Measurements from ENCODE around the gene OR2T3. TPM values are rescaled to one million over a fixed set of nuclear protein-coding genes. Genes with fewer than 3 reads are reported as not detected.
"Not testable (repeated sequence)": the region's sequence is repeated elsewhere in the genome, so short reads cannot be mapped to it uniquely, and the experiment has no call there.

Gene OR2T3
- total and polyA plus RNA-seq, 2 of the 13 experiments (the other 11 are each of a cell fraction or from before 2014, with no cell fraction given), result not detected

- H3K4me1 ChIP-seq (ENCODE audit: insufficient read depth, low read length); H3K36me3 ChIP-seq (replicated peaks in 1 of 2; ENCODE audit: control insufficient read depth in 1 of 2, insufficient read depth in 2 of 2, low read length in 2 of 2); BruUV-seq (replicated peaks); H3K9ac ChIP-seq (ENCODE audit: insufficient read depth, low read depth, low read length); ATAC-seq; H3K79me2 ChIP-seq (ENCODE audit: insufficient read depth, low read length); H3K27ac ChIP-seq (ENCODE audit: extremely low read length, insufficient read depth, low read length); POLR2A ChIA-PET; CTCF ChIA-PET (ENCODE audit: low intra/inter-chr PET ratio, low total read pairs); H4K20me1 ChIP-seq (ENCODE audit: insufficient read depth, low read length); H3K9me3 ChIP-seq (ENCODE audit: low read length); H3K27me3 ChIP-seq (ENCODE audit: control insufficient read depth in 1 of 2, insufficient read depth in 2 of 2, low read length in 2 of 2); in situ Hi-C loops (cut with HindIII; ENCODE audit: extremely low pct_ligation_motif_present, low pct_unique_long_range_greater_than_20kb); intact Hi-C loops (cut with micrococcal nuclease; ENCODE audit: unreplicated experiment); FAIRE-seq; H3K4me3 ChIP-seq (replicated peaks in 1 of 3; ENCODE audit: insufficient read depth in 1 of 3, low read depth in 2 of 3, low read length in 3 of 3); H3K4me2 ChIP-seq (ENCODE audit: low read depth, low read length); DNase-seq (ENCODE audit: low spot score); H2AFZ ChIP-seq (ENCODE audit: low read length): not testable (repeated sequence)
- WGBS (ENCODE audit: low lambda C conversion rate), result no CpG with 5 or more reads among the region's 1 CpG
Observed at GRCh38 chr1:248475660-248476059, 2.5 kb downstream of the OR2T3 start.

- not testable (repeated sequence) for H3K9ac ChIP-seq (ENCODE audit: insufficient read depth, low read depth, low read length)
Observed at GRCh38 chr1:248481686-248482579, 8.8 kb downstream of the OR2T3 start.

GRCh38 chr1:248488289-248488688 lies 15.1 kb downstream of the OR2T3 start, which contains the start of gene OR2T5:
OR2T5 (plus strand) TSS chr1:248488589; CDS start chr1:248488589, 0 bp downstream.
- H3K4me1 ChIP-seq (ENCODE audit: insufficient read depth, low read length); H3K4me3 ChIP-seq (replicated peaks in 1 of 3; ENCODE audit: insufficient read depth in 1 of 3, low read depth in 2 of 3, low read length in 3 of 3); H4K20me1 ChIP-seq (ENCODE audit: insufficient read depth, low read length); H3K36me3 ChIP-seq (replicated peaks in 1 of 2; ENCODE audit: control insufficient read depth in 1 of 2, insufficient read depth in 2 of 2, low read length in 2 of 2); CTCF ChIA-PET (ENCODE audit: low intra/inter-chr PET ratio, low total read pairs); H3K4me2 ChIP-seq (ENCODE audit: low read depth, low read length); intact Hi-C loops (cut with micrococcal nuclease; ENCODE audit: unreplicated experiment); FAIRE-seq; H3K9ac ChIP-seq (ENCODE audit: insufficient read depth, low read depth, low read length); H3K27me3 ChIP-seq (ENCODE audit: control insufficient read depth in 1 of 2, insufficient read depth in 2 of 2, low read length in 2 of 2); in situ Hi-C loops (cut with HindIII; ENCODE audit: extremely low pct_ligation_motif_present, low pct_unique_long_range_greater_than_20kb); H2AFZ ChIP-seq (ENCODE audit: low read length); POLR2A ChIA-PET; H3K9me3 ChIP-seq (ENCODE audit: low read length); H3K79me2 ChIP-seq (ENCODE audit: insufficient read depth, low read length); H3K27ac ChIP-seq (ENCODE audit: extremely low read length, insufficient read depth, low read length); DNase-seq (ENCODE audit: low spot score); ATAC-seq; BruUV-seq (replicated peaks): not testable (repeated sequence)
- 60% methylated on average over 4 of the region's 6 CpGs for WGBS (ENCODE audit: low lambda C conversion rate)

More at GRCh38 chr1:248481686-248482579, 8.8 kb downstream of the OR2T3 start:
- ATAC-seq; H3K4me3 ChIP-seq (replicated peaks in 1 of 3; ENCODE audit: insufficient read depth in 1 of 3, low read depth in 2 of 3, low read length in 3 of 3); CTCF ChIA-PET (ENCODE audit: low intra/inter-chr PET ratio, low total read pairs); H3K9me3 ChIP-seq (ENCODE audit: low read length); POLR2A ChIA-PET; H3K79me2 ChIP-seq (ENCODE audit: insufficient read depth, low read length); in situ Hi-C loops (cut with HindIII; ENCODE audit: extremely low pct_ligation_motif_present, low pct_unique_long_range_greater_than_20kb); BruUV-seq (replicated peaks); FAIRE-seq; H3K4me1 ChIP-seq (ENCODE audit: insufficient read depth, low read length); DNase-seq (ENCODE audit: low spot score); H3K4me2 ChIP-seq (ENCODE audit: low read depth, low read length); H4K20me1 ChIP-seq (ENCODE audit: insufficient read depth, low read length); H3K27me3 ChIP-seq (ENCODE audit: control insufficient read depth in 1 of 2, insufficient read depth in 2 of 2, low read length in 2 of 2); H2AFZ ChIP-seq (ENCODE audit: low read length); H3K27ac ChIP-seq (ENCODE audit: extremely low read length, insufficient read depth, low read length); H3K36me3 ChIP-seq (replicated peaks in 1 of 2; ENCODE audit: control insufficient read depth in 1 of 2, insufficient read depth in 2 of 2, low read length in 2 of 2); intact Hi-C loops (cut with micrococcal nuclease; ENCODE audit: unreplicated experiment): not testable (repeated sequence)
- 6% methylated on average over 13 of the region's 13 CpGs for WGBS (ENCODE audit: low lambda C conversion rate)

GRCh38 chr1:248496661-248497060 lies 23.5 kb downstream of the OR2T3 start:
- DNase-seq (ENCODE audit: low spot score); H2AFZ ChIP-seq (ENCODE audit: low read length); H3K27me3 ChIP-seq (ENCODE audit: control insufficient read depth in 1 of 2, insufficient read depth in 2 of 2, low read length in 2 of 2); POLR2A ChIA-PET; BruUV-seq (replicated peaks); CTCF ChIA-PET (ENCODE audit: low intra/inter-chr PET ratio, low total read pairs); H3K4me2 ChIP-seq (ENCODE audit: low read depth, low read length); H3K79me2 ChIP-seq (ENCODE audit: insufficient read depth, low read length); ATAC-seq; H3K36me3 ChIP-seq (replicated peaks in 1 of 2; ENCODE audit: control insufficient read depth in 1 of 2, insufficient read depth in 2 of 2, low read length in 2 of 2); H4K20me1 ChIP-seq (ENCODE audit: insufficient read depth, low read length); in situ Hi-C loops (cut with HindIII; ENCODE audit: extremely low pct_ligation_motif_present, low pct_unique_long_range_greater_than_20kb); H3K9me3 ChIP-seq (ENCODE audit: low read length); intact Hi-C loops (cut with micrococcal nuclease; ENCODE audit: unreplicated experiment); H3K9ac ChIP-seq (ENCODE audit: insufficient read depth, low read depth, low read length); H3K4me1 ChIP-seq (ENCODE audit: insufficient read depth, low read length); FAIRE-seq; H3K4me3 ChIP-seq (replicated peaks in 1 of 3; ENCODE audit: insufficient read depth in 1 of 3, low read depth in 2 of 3, low read length in 3 of 3); H3K27ac ChIP-seq (ENCODE audit: extremely low read length, insufficient read depth, low read length): not testable (repeated sequence)
- no CpG with 5 or more reads among the region's 5 CpGs for WGBS (ENCODE audit: low lambda C conversion rate)

Data from HepG2 (cell line).